ENCODE results near the gene RANBP6. TPM values are rescaled to one million over a fixed set of nuclear protein-coding genes. Genes with fewer than 3 reads are reported as not detected.
"Not testable (repeated sequence)": the region's sequence is repeated elsewhere in the genome, so short reads cannot be mapped to it uniquely, and the experiment has no call there.

The RANBP6 gene
- 19.9 and 20.5 TPM in 2 replicates for total RNA-seq

GRCh38 chr9:6015278-6016157 lies at the start of gene RANBP6:
RANBP6 (minus strand) TSS chr9:6015624; CDS start chr9:6015607, 17 bp downstream.
- intact Hi-C loops (cut with micrococcal nuclease), result loop anchor here (1.0 kb wide), 1 partner anchor 8 kb away; no protein-coding TSS in a partner anchor

- intact Hi-C loops (cut with micrococcal nuclease), result not testable (repeated sequence)
Measured at GRCh38 chr9:6063146-6063545, 47.7 kb upstream of the RANBP6 start.

GRCh38 chr9:6055666-6056065 lies 40.2 kb upstream of the RANBP6 start:
- intact Hi-C loops (cut with micrococcal nuclease), result loop anchor here (2.0 kb wide), 2 partner anchors 251 to 511 kb away; no protein-coding TSS in a partner anchor

GRCh38 chr9:6055216-6055615 lies 39.8 kb upstream of the RANBP6 start:
- intact Hi-C loops (cut with micrococcal nuclease), result loop anchor here (2.0 kb wide), 2 partner anchors 252 to 512 kb away; no protein-coding TSS in a partner anchor

GRCh38 chr9:6054280-6055099 lies 39.1 kb upstream of the RANBP6 start:
- intact Hi-C loops (cut with micrococcal nuclease), result loop anchor here (1.0 to 5.0 kb wide), 4 partner anchors 47 to 512 kb away; a partner anchor contains a TSS

- intact Hi-C loops (cut with micrococcal nuclease), result loop anchor here (5.0 kb wide), 1 partner anchor 45 kb away; a partner anchor contains a TSS
Measured at GRCh38 chr9:6052293-6052919, 37.0 kb upstream of the RANBP6 start.

- intact Hi-C loops (cut with micrococcal nuclease), result loop anchor here (5.0 kb wide), 1 partner anchor 44 kb away; a partner anchor contains a TSS
Measured at GRCh38 chr9:6051511-6051950, 36.1 kb upstream of the RANBP6 start.

- intact Hi-C loops (cut with micrococcal nuclease), result loop anchor here (1.0 to 5.0 kb wide), 2 partner anchors 42 to 163 kb away; a partner anchor contains a TSS
Measured at GRCh38 chr9:6049798-6050197, 34.4 kb upstream of the RANBP6 start.

GRCh38 chr9:6048039-6048438 lies 32.6 kb upstream of the RANBP6 start:
- intact Hi-C loops (cut with micrococcal nuclease), result no loop called here

GRCh38 chr9:6047020-6047419 lies 31.6 kb upstream of the RANBP6 start:
- intact Hi-C loops (cut with micrococcal nuclease), result no loop called here

GRCh38 chr9:6045364-6045763 lies 29.9 kb upstream of the RANBP6 start:
- intact Hi-C loops (cut with micrococcal nuclease), result no loop called here

GRCh38 chr9:6040077-6040476 lies 24.7 kb upstream of the RANBP6 start:
- intact Hi-C loops (cut with micrococcal nuclease), result no loop called here

GRCh38 chr9:6036391-6036790 lies 21.0 kb upstream of the RANBP6 start:
- intact Hi-C loops (cut with micrococcal nuclease), result no loop called here

GRCh38 chr9:6034954-6035353 lies 19.5 kb upstream of the RANBP6 start:
- intact Hi-C loops (cut with micrococcal nuclease), result no loop called here

- intact Hi-C loops (cut with micrococcal nuclease), result no loop called here
Measured at GRCh38 chr9:6029604-6030274, 14.3 kb upstream of the RANBP6 start.

- intact Hi-C loops (cut with micrococcal nuclease), result no loop called here
Measured at GRCh38 chr9:6024035-6024554, 8.7 kb upstream of the RANBP6 start.

GRCh38 chr9:6016975-6017374 lies 1.6 kb upstream of the RANBP6 start:
- intact Hi-C loops (cut with micrococcal nuclease), result not testable (repeated sequence)

- intact Hi-C loops (cut with micrococcal nuclease), result loop anchor here (1.0 kb wide), 1 partner anchor 7 kb away; no protein-coding TSS in a partner anchor
Measured at GRCh38 chr9:6014670-6015270, 654 bp downstream of the RANBP6 start.

GRCh38 chr9:6008169-6008979 lies 7.0 kb downstream of the RANBP6 start:
- intact Hi-C loops (cut with micrococcal nuclease), result loop anchor here (1.0 to 10.0 kb wide), 12 partner anchors 44 to 1266 kb away; partner anchors contain the start of genes AK3, CD274, ERMP1 and JAK2
